ENCODE measurements around the gene ADCY1. TPM values are rescaled to one million over a fixed set of nuclear protein-coding genes. Genes with fewer than 3 reads are reported as not detected.

ADCY1 gene
- total RNA-seq, 1 experiment from 2014 or later, result 0.71 TPM

DNA sequence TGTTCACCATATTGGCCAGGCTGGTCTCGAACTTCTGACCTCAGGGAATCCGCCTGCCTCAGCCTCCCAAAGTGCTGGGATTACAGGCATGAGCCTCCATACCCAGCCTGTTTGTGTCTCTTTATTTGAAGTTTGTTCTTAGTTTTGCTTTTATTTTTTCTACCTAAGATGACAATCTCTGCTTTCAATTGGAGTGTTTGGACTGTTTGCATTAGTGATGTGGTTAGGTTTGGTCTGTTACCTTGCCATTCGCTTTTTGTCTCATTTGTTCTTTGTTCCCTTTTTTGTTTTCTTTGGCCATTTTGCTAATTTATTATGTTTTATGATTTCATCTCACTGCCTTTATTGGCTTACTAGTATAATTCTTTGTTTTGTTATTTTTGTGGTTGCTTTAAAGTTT is 62.6 kb downstream of the ADCY1 start:
- Histone ChIP-seq H3K4me1 (ENCODE audit: insufficient read depth, low read length, poor library complexity, severe bottlenecking) (no peaks in the 10 kb centered on the region), H3K27me3 (replicated peaks; ENCODE audit: insufficient read depth, low read depth, low read length, poor library complexity) (no peaks in the 10 kb centered on the region), H3K4me3 (ENCODE audit: low read depth, low read length, poor library complexity, severe bottlenecking) (no peak overlapping the region), H3K36me3 (ENCODE audit: insufficient read depth, low read length, poor library complexity, severe bottlenecking) (no peaks in the 10 kb centered on the region), H3K27ac (ENCODE audit: low read depth, low read length, poor library complexity, severe bottlenecking) (no peak overlapping the region), H3K9me3 (ENCODE audit: low read depth, low read length, poor library complexity, severe bottlenecking) (no peaks in the 10 kb centered on the region)
- TF ChIP-seq, protein P1, sequence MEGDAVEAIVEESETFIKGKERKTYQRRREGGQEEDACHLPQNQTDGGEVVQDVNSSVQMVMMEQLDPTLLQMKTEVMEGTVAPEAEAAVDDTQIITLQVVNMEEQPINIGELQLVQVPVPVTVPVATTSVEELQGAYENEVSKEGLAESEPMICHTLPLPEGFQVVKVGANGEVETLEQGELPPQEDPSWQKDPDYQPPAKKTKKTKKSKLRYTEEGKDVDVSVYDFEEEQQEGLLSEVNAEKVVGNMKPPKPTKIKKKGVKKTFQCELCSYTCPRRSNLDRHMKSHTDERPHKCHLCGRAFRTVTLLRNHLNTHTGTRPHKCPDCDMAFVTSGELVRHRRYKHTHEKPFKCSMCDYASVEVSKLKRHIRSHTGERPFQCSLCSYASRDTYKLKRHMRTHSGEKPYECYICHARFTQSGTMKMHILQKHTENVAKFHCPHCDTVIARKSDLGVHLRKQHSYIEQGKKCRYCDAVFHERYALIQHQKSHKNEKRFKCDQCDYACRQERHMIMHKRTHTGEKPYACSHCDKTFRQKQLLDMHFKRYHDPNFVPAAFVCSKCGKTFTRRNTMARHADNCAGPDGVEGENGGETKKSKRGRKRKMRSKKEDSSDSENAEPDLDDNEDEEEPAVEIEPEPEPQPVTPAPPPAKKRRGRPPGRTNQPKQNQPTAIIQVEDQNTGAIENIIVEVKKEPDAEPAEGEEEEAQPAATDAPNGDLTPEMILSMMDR (conservative IDR thresholded peaks at IDR 0.05; ENCODE audit: low read depth, low read length), result no peak
- no peak for TF ChIP-seq EZH2 (IDR thresholded peaks at IDR 0.05; ENCODE audit: borderline replicate concordance, low read depth, low read length, poor library complexity, severe bottlenecking)
- intact Hi-C loops (cut with micrococcal nuclease; ENCODE audit: unreplicated experiment), result no loop called here
- POLR2A ChIA-PET (ENCODE audit: low non-redundant PET), result no interaction called here
- no peak for DNase-seq (ENCODE audit: low spot score)
- no TSS peak for BruUV-seq (replicated peaks)
- CTCF ChIA-PET, result no interaction called here

DNA sequence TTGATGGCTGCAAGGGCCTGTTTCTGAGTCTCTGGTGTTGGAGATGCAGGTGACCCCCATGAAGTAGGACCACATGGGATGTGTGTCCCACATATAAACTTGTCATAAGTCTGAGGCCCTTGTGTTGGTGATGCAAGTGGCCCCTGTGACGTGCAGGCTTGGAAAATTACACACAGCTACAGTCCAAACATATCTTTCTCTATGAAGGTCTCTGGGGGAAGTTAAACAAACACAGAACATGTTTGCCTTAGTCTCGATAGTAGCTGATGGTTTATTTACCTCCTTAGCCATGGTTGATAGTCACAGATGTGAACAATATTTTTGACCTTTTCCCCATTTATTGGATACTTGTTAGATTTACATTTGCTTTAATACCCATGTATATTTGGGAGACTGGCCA is 64.7 kb downstream of the ADCY1 start:
- Histone ChIP-seq H3K36me3 (ENCODE audit: insufficient read depth, low read length, poor library complexity, severe bottlenecking) (no peaks in the 10 kb centered on the region), H3K27me3 (replicated peaks; ENCODE audit: insufficient read depth, low read depth, low read length, poor library complexity) (no peaks in the 10 kb centered on the region), H3K27ac (ENCODE audit: low read depth, low read length, poor library complexity, severe bottlenecking) (no peak overlapping the region), H3K4me3 (ENCODE audit: low read depth, low read length, poor library complexity, severe bottlenecking) (no peak overlapping the region), H3K4me1 (ENCODE audit: insufficient read depth, low read length, poor library complexity, severe bottlenecking) (no peaks in the 10 kb centered on the region), H3K9me3 (ENCODE audit: low read depth, low read length, poor library complexity, severe bottlenecking) (no peaks in the 10 kb centered on the region)
- no peak for DNase-seq (ENCODE audit: low spot score)
- POLR2A ChIA-PET (ENCODE audit: low non-redundant PET), result no interaction called here
- no TSS peak for BruUV-seq (replicated peaks)
- intact Hi-C loops (cut with micrococcal nuclease; ENCODE audit: unreplicated experiment), result no loop called here
- TF ChIP-seq EZH2 (IDR thresholded peaks at IDR 0.05; ENCODE audit: borderline replicate concordance, low read depth, low read length, poor library complexity, severe bottlenecking), result no peak
- TF ChIP-seq, protein P1 (conservative IDR thresholded peaks at IDR 0.05; ENCODE audit: low read depth, low read length), result no peak
- CTCF ChIA-PET, result no interaction called here

DNA sequence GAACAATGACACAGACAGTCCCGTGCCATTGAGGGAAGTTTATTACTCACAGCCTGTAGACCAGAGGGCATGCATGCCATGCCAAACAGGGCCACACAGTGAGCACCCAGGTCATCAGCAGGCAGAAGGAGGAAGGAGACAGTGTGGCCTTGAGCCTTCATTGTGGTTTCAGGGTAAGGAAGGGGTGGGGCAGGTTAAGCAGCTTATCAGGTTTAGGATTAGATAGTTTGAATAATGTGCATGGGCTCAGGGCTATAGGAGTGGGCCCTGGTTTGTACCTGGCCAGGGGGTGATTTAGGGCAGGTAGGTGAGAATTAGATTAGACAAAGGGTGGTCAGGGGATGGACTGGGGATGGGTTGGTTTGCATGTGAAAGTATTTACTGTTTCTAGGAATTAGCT is 67.9 kb downstream of the ADCY1 start:
- CTCF ChIA-PET, result no interaction called here
- H3K27ac ChIP-seq (ENCODE audit: low read depth, low read length, poor library complexity, severe bottlenecking), result no peak overlapping the region
- no peaks in the 10 kb centered on the region for H3K9me3 ChIP-seq (ENCODE audit: low read depth, low read length, poor library complexity, severe bottlenecking)
- no peaks in the 10 kb centered on the region for H3K27me3 ChIP-seq (replicated peaks; ENCODE audit: insufficient read depth, low read depth, low read length, poor library complexity)
- H3K4me1 ChIP-seq (ENCODE audit: insufficient read depth, low read length, poor library complexity, severe bottlenecking), result no peaks in the 10 kb centered on the region
- no peaks in the 10 kb centered on the region for H3K36me3 ChIP-seq (ENCODE audit: insufficient read depth, low read length, poor library complexity, severe bottlenecking)
- POLR2A ChIA-PET (ENCODE audit: low non-redundant PET), result no interaction called here
- no peak overlapping the region for H3K4me3 ChIP-seq (ENCODE audit: low read depth, low read length, poor library complexity, severe bottlenecking)
- intact Hi-C loops (cut with micrococcal nuclease; ENCODE audit: unreplicated experiment), result no loop called here
- no peak for DNase-seq (ENCODE audit: low spot score)
- TF ChIP-seq, protein P1 (conservative IDR thresholded peaks at IDR 0.05; ENCODE audit: low read depth, low read length), result no peak
- TF ChIP-seq EZH2 (IDR thresholded peaks at IDR 0.05; ENCODE audit: borderline replicate concordance, low read depth, low read length, poor library complexity, severe bottlenecking), result no peak
- no TSS peak for BruUV-seq (replicated peaks)

Data from A673 (cell line).